Caco-2 (cell line): Measurements from ENCODE around the gene PARP8. TPM values are rescaled to one million over a fixed set of nuclear protein-coding genes. Genes with fewer than 3 reads are reported as not detected.

Experiments
- BruUV-seq: library from RNA; stranded (reverse); fragments of 400-500 nt; replicated peaks from 2 replicates; lab custom pipeline; 2021; lab: Mats Ljungman, UMichigan
- CTCF ChIA-PET: fragments of 300-600 bp; sonication (Branson Sonifier 250); formaldehyde crosslinking; loops from one replicate; lab custom pipeline; 2022; ENCODE audit warnings: antibody characterized with exemption; lab: Charles Lee
- POLR2A ChIA-PET: fragments of 300-600 bp; sonication (Branson Sonifier 250); formaldehyde crosslinking; loops from one replicate; lab custom pipeline; 2022; ENCODE audit warnings: antibody characterized with exemption; lab: Charles Lee
- DNase-seq, 2 experiments: peaks; one replicate each; pipeline versions ENCODE4 v3.0.0 to v3.0.0-alpha.2; 2020 to 2022
- H3K27me3 ChIP-seq: replicated peaks from 2 replicates; pipeline ENCODE4 v1.6.0; 2011; ENCODE audit warnings: low read length; ENCODE audit not compliant: control insufficient read depth, insufficient read depth
- H3K36me3 ChIP-seq: 2 replicates; pipeline ENCODE4 v1.5.1; 2011; ENCODE audit warnings: low read length; ENCODE audit not compliant: control insufficient read depth, insufficient read depth
- H3K4me1 ChIP-seq: fragments of 250-450 bp; sonication (Bioruptor Pico); 2 replicates; pipeline ENCODE4 v1.5.1; 2020; ENCODE audit warnings: mild to moderate bottlenecking
- H3K4me3 ChIP-seq: 2 replicates; pipeline ENCODE4 v1.5.1; 2011; ENCODE audit warnings: low read depth, mild to moderate bottlenecking, control low read depth, low read length
- H3K9me3 ChIP-seq: fragments of 250-450 bp; sonication (Bioruptor Pico); 2 replicates; pipeline ENCODE4 v1.5.1; 2020; ENCODE audit warnings: mild to moderate bottlenecking, moderate library complexity
- H3K27ac Mint-ChIP-seq: one replicate; pipeline ENCODE4 v1.8.0; 2022; ENCODE audit warnings: mixed read lengths; ENCODE audit not compliant: unreplicated experiment
- H3K27me3 Mint-ChIP-seq: one replicate; pipeline ENCODE4 v1.8.0; 2022; ENCODE audit warnings: mixed read lengths; ENCODE audit not compliant: insufficient read depth, unreplicated experiment
- H3K36me3 Mint-ChIP-seq: one replicate; pipeline ENCODE4 v1.8.0; 2022; ENCODE audit warnings: mild to moderate bottlenecking, mixed read lengths; ENCODE audit not compliant: insufficient read depth, unreplicated experiment
- H3K4me1 Mint-ChIP-seq: one replicate; pipeline ENCODE4 v1.8.0; 2022; ENCODE audit warnings: low read depth, mixed read lengths; ENCODE audit not compliant: unreplicated experiment
- H3K4me3 Mint-ChIP-seq: one replicate; pipeline ENCODE4 v1.8.0; 2022; ENCODE audit warnings: mild to moderate bottlenecking, moderate library complexity, mixed read lengths; ENCODE audit not compliant: unreplicated experiment
- H3K9me3 Mint-ChIP-seq: one replicate; pipeline ENCODE4 v1.8.0; 2022; ENCODE audit warnings: mixed read lengths; ENCODE audit not compliant: unreplicated experiment
- intact Hi-C: fragments of 100-400 bp; cut with micrococcal nuclease; formaldehyde crosslinking; loops from one replicate; pipeline ENCODE4 v1.10.0; 2022; ENCODE audit not compliant: unreplicated experiment
- total RNA-seq: library from RNA; stranded (reverse); gene quantifications from 2 replicates; pipeline ENCODE4 v1.2.3, GENCODE V29; 2022
- TF ChIP-seq, protein P1 (sequence below), 2 experiments: fragments of 200-600 bp in 1 of 2; IDR thresholded peaks; 1 replicate in 1 of 2; 2 replicates in 1 of 2; pipeline versions ENCODE4 v1.5.1 to v1.8.0; 2011 to 2022; ENCODE audit warnings: antibody characterized with exemption in 1 of 2, control low read depth in 1 of 2, inconsistent platforms in 1 of 2, low read depth in 1 of 2, low read length in 1 of 2, mild to moderate bottlenecking in 1 of 2, moderate library complexity in 1 of 2; ENCODE audit not compliant: insufficient read depth in 1 of 2, severe bottlenecking in 1 of 2, unreplicated experiment in 1 of 2

Gene PARP8
- total RNA-seq, 1 experiment from 2014 or later, result 0.79 TPM

DNA sequence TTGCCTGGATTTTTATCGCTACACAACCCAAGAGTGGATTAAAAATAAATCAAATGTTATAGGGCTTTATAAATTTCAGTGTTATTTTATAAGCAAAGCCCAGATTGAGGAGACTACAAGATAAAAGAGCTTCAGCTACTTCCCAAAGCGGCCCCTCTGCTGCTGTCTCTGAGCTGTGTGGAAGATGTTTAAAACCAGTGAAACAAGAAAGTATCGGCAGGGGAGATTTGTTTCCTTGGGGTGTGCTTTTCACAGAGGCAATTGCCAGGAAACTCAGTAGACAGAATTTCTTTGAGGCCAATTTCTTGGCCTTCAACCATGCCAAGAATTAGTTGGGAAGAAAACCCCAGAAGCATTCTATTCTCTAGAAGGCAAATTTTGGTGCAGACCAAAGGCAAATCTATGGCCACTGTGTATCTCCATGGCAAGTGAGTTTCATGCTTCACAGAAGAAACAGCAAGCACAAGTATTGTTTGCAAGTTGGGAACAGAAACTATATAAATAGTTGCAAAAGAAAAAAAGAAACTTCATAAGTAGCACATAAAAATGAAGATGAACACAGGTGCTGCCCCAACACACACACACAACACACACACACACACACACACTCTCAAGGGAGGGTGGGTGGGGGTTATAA, 197.2 kb downstream of the PARP8 start:
- H3K9me3 ChIP-seq, result no peaks in the 10 kb centered on the region
- POLR2A ChIA-PET, result no interaction called here
- TF ChIP-seq, protein P1, sequence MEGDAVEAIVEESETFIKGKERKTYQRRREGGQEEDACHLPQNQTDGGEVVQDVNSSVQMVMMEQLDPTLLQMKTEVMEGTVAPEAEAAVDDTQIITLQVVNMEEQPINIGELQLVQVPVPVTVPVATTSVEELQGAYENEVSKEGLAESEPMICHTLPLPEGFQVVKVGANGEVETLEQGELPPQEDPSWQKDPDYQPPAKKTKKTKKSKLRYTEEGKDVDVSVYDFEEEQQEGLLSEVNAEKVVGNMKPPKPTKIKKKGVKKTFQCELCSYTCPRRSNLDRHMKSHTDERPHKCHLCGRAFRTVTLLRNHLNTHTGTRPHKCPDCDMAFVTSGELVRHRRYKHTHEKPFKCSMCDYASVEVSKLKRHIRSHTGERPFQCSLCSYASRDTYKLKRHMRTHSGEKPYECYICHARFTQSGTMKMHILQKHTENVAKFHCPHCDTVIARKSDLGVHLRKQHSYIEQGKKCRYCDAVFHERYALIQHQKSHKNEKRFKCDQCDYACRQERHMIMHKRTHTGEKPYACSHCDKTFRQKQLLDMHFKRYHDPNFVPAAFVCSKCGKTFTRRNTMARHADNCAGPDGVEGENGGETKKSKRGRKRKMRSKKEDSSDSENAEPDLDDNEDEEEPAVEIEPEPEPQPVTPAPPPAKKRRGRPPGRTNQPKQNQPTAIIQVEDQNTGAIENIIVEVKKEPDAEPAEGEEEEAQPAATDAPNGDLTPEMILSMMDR (IDR thresholded peaks at IDR 0.05; ENCODE audit: insufficient read depth in 1 of 2, low read depth in 1 of 2, low read length in 1 of 2, severe bottlenecking in 1 of 2, unreplicated experiment in 1 of 2), result no peak
- H3K36me3 ChIP-seq, result no peaks in the 10 kb centered on the region
- H3K27me3 ChIP-seq, result no peaks in the 10 kb centered on the region
- H3K4me1 ChIP-seq, result no peaks in the 10 kb centered on the region; the same call in 1 of the 2 replicates
- Mint-ChIP-seq H3K4me1 (no peaks in the 10 kb centered on the region), H3K9me3 (no peaks in the 10 kb centered on the region), H3K4me3 (no peak overlapping the region), H3K27me3 (no peaks in the 10 kb centered on the region), H3K36me3 (no peaks in the 10 kb centered on the region), H3K27ac (no peak overlapping the region)
- BruUV-seq, result no TSS peak
- DNase-seq, result no peak
- CTCF ChIA-PET, result no interaction called here
- no peak overlapping the region for H3K4me3 ChIP-seq
- intact Hi-C loops, result no loop called here

DNA sequence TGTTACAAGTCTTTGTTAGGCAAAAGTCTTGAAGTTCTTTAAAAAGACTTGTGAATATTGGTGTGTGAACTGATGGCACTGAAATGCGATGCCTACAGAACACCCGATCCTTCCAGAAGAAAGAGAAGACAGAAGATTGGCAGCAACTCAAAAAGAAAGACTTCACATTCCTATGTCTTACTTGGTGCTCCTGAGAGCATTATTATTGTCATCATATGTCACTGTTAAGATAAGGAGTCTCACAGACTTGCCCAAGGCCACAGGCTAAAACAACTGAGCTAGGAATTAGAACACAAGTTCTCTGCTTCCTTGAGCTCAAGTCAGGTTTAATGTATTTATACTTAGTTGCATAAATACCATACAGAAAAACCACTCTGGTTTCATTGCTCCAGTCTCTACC, 198.0 kb downstream of the PARP8 start:
- POLR2A ChIA-PET, result no interaction called here
- CTCF ChIA-PET, result no interaction called here
- Histone ChIP-seq H3K36me3 (no peaks in the 10 kb centered on the region), H3K4me1 (no peaks in the 10 kb centered on the region; the same call in 1 of the 2 replicates), H3K9me3 (no peaks in the 10 kb centered on the region), H3K4me3 (no peak overlapping the region), H3K27me3 (no peaks in the 10 kb centered on the region)
- BruUV-seq, result no TSS peak
- no peaks in the 10 kb centered on the region for H3K27me3 Mint-ChIP-seq
- H3K36me3 Mint-ChIP-seq, result no peaks in the 10 kb centered on the region
- H3K9me3 Mint-ChIP-seq, result no peaks in the 10 kb centered on the region
- no peaks in the 10 kb centered on the region for H3K4me1 Mint-ChIP-seq
- no peak for DNase-seq
- TF ChIP-seq, protein P1 (IDR thresholded peaks at IDR 0.05; ENCODE audit: insufficient read depth in 1 of 2, low read depth in 1 of 2, low read length in 1 of 2, severe bottlenecking in 1 of 2, unreplicated experiment in 1 of 2), result no peak
- no peak overlapping the region for H3K4me3 Mint-ChIP-seq
- intact Hi-C loops, result no loop called here
- no peak overlapping the region for H3K27ac Mint-ChIP-seq

DNA sequence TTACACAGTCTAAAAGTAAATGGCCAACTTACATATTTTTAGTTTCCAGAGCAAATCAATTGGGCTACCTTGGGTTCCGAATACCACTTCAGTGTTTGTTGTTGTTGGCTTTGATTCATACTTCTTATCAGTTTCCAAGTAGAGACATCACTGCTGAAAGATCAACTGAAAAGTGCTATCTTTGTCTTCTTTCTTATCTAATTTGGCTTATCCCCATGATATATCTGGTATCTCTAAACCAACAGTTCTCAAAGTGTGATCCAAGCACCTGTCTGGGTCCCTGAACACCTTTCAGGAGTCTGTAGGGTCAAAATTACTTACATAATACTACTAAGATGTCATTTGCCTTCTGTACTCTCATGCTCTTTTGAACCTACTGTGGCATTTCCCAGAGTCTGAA, 200.0 kb downstream of the PARP8 start:
- no peaks in the 10 kb centered on the region for H3K36me3 Mint-ChIP-seq
- ChIA-PET CTCF (no interaction called here), POLR2A (no interaction called here)
- H3K27ac Mint-ChIP-seq, result no peak overlapping the region
- Histone ChIP-seq H3K36me3 (no peaks in the 10 kb centered on the region), H3K27me3 (no peaks in the 10 kb centered on the region), H3K9me3 (no peaks in the 10 kb centered on the region), H3K4me3 (no peak overlapping the region), H3K4me1 (no peaks in the 10 kb centered on the region; the same call in 1 of the 2 replicates)
- BruUV-seq, result no TSS peak
- intact Hi-C loops, result no loop called here
- no peak for DNase-seq
- H3K9me3 Mint-ChIP-seq, result no peaks in the 10 kb centered on the region
- peaks cover 3% of the 10 kb centered on the region for H3K27me3 Mint-ChIP-seq
- H3K4me3 Mint-ChIP-seq, result no peak overlapping the region
- TF ChIP-seq, protein P1 (IDR thresholded peaks at IDR 0.05; ENCODE audit: insufficient read depth in 1 of 2, low read depth in 1 of 2, low read length in 1 of 2, severe bottlenecking in 1 of 2, unreplicated experiment in 1 of 2), result no peak
- H3K4me1 Mint-ChIP-seq, result no peaks in the 10 kb centered on the region
